ENCODE results near the gene C11orf91. TPM values are rescaled to one million over a fixed set of nuclear protein-coding genes. Genes with fewer than 3 reads are reported as not detected.

C11orf91 gene
- total and polyA plus RNA-seq, 4 donors = not detected

DNA sequence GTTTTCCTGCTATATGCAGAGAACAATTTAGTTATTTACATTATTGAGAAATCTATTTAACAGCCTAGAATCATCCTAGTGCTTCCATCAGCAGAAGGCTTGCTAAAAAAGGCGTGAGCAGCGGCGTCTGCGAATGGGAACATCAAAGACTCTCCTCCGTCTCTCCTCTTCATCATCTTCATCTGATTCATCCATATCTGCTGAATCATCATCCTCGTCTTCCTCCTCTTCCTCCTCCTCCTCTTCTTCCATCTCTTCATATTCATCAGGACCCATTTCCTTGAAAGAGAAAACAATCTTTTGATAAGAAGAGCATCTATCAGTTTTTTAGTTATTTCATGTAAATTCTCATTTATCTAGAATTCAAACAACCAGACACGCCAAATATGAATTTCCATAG, 41.2 kb upstream of the C11orf91 start:
- Histone ChIP-seq H3K4me3 (ENCODE audit: low read depth in 1 of 3, low read length in 3 of 3) (no peak overlapping the region), H3K36me3 (ENCODE audit: control insufficient read depth in 4 of 4, insufficient read depth in 3 of 4, low read depth in 1 of 4, low read length in 3 of 4) (peaks cover 0 to 9% (median 6%) of the 10 kb centered on the region in 4 donors), H3K27me3 (ENCODE audit: control insufficient read depth in 4 of 4, insufficient read depth in 4 of 4, low read length in 3 of 4) (no peaks in the 10 kb centered on the region), H3K9ac (ENCODE audit: low read depth in 1 of 2, low read length in 2 of 2) (no peak overlapping the region), H3K4me1 (ENCODE audit: control insufficient read depth in 4 of 4, insufficient read depth in 4 of 4, low read length in 3 of 4) (peaks cover 0 to 17% (median 7%) of the 10 kb centered on the region in 4 donors), H3K9me3 (ENCODE audit: control insufficient read depth in 4 of 4, low read length in 3 of 4) (no peaks in the 10 kb centered on the region), H3K27ac (ENCODE audit: low read depth in 1 of 2, low read length in 2 of 2) (no peak overlapping the region)
- DNase-seq (ENCODE audit: low spot score) = no peak
- WGBS = 91% methylated on average over 7 of the region's 7 CpGs
- TF ChIP-seq NR2F2 (IDR thresholded peaks at IDR 0.05) = no peak
- TF ChIP-seq GABPA (IDR thresholded peaks at IDR 0.05 in 1 of 2, conservative IDR thresholded peaks at IDR 0.05 in 1 of 2) = no peak
- TF ChIP-seq RXRA (IDR thresholded peaks at IDR 0.05) = no peak
- TF ChIP-seq HNF4A (conservative IDR thresholded peaks at IDR 0.05) = no peak
- no peak for TF ChIP-seq RAD21 (IDR thresholded peaks at IDR 0.05)
- TF ChIP-seq JUND (IDR thresholded peaks at IDR 0.05) = no peak
- TF ChIP-seq, protein P1, sequence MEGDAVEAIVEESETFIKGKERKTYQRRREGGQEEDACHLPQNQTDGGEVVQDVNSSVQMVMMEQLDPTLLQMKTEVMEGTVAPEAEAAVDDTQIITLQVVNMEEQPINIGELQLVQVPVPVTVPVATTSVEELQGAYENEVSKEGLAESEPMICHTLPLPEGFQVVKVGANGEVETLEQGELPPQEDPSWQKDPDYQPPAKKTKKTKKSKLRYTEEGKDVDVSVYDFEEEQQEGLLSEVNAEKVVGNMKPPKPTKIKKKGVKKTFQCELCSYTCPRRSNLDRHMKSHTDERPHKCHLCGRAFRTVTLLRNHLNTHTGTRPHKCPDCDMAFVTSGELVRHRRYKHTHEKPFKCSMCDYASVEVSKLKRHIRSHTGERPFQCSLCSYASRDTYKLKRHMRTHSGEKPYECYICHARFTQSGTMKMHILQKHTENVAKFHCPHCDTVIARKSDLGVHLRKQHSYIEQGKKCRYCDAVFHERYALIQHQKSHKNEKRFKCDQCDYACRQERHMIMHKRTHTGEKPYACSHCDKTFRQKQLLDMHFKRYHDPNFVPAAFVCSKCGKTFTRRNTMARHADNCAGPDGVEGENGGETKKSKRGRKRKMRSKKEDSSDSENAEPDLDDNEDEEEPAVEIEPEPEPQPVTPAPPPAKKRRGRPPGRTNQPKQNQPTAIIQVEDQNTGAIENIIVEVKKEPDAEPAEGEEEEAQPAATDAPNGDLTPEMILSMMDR (IDR thresholded peaks at IDR 0.05; ENCODE audit: low read depth, low read length, missing input control) = no peak
- TF ChIP-seq, protein P2, sequence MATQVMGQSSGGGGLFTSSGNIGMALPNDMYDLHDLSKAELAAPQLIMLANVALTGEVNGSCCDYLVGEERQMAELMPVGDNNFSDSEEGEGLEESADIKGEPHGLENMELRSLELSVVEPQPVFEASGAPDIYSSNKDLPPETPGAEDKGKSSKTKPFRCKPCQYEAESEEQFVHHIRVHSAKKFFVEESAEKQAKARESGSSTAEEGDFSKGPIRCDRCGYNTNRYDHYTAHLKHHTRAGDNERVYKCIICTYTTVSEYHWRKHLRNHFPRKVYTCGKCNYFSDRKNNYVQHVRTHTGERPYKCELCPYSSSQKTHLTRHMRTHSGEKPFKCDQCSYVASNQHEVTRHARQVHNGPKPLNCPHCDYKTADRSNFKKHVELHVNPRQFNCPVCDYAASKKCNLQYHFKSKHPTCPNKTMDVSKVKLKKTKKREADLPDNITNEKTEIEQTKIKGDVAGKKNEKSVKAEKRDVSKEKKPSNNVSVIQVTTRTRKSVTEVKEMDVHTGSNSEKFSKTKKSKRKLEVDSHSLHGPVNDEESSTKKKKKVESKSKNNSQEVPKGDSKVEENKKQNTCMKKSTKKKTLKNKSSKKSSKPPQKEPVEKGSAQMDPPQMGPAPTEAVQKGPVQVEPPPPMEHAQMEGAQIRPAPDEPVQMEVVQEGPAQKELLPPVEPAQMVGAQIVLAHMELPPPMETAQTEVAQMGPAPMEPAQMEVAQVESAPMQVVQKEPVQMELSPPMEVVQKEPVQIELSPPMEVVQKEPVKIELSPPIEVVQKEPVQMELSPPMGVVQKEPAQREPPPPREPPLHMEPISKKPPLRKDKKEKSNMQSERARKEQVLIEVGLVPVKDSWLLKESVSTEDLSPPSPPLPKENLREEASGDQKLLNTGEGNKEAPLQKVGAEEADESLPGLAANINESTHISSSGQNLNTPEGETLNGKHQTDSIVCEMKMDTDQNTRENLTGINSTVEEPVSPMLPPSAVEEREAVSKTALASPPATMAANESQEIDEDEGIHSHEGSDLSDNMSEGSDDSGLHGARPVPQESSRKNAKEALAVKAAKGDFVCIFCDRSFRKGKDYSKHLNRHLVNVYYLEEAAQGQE (IDR thresholded peaks at IDR 0.05) = no peak

DNA sequence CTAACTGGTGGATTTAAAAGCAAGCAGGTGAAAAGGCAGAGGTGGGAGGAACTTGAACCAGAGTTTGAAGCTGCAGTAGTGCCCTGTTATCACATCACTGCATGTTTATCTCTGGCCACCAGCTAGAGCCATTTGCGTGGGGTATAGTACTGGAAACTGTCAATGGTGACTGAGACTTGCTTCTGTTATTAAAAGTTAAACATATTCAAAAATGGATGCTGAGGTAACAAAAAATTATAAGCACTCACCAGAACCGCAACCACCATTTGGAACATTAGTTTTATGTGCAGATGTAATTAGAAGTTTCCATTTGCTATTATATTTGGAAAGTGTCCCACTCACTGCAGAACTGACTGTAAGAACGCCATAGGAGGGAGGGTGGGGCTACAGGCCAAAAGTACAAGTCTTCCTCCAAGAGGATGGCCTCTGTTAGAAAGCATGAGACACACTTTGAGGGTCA, 36.8 kb upstream of the C11orf91 start:
- H3K9ac ChIP-seq (ENCODE audit: low read depth in 1 of 2, low read length in 2 of 2) = peak overlapping the region in 1 of 2 donors; percentile 21
- no peak for TF ChIP-seq JUND (IDR thresholded peaks at IDR 0.05)
- TF ChIP-seq HNF4G (IDR thresholded peaks at IDR 0.05) = no peak
- no peak for TF ChIP-seq FOXA1 (IDR thresholded peaks at IDR 0.05)
- H3K4me1 ChIP-seq (ENCODE audit: control insufficient read depth in 4 of 4, insufficient read depth in 4 of 4, low read length in 3 of 4) = peaks cover 0 to 21% (median 10%) of the 10 kb centered on the region in 4 donors
- no peaks in the 10 kb centered on the region for H3K9me3 ChIP-seq (ENCODE audit: control insufficient read depth in 4 of 4, low read length in 3 of 4)
- peak overlapping the region; percentile 94 for H3K27ac ChIP-seq (ENCODE audit: low read depth in 1 of 2, low read length in 2 of 2)
- no peaks in the 10 kb centered on the region for H3K36me3 ChIP-seq (ENCODE audit: control insufficient read depth in 4 of 4, insufficient read depth in 3 of 4, low read depth in 1 of 4, low read length in 3 of 4)
- H3K27me3 ChIP-seq (ENCODE audit: control insufficient read depth in 4 of 4, insufficient read depth in 4 of 4, low read length in 3 of 4) = no peaks in the 10 kb centered on the region
- WGBS = 76% methylated on average over 3 of the region's 3 CpGs
- H3K4me3 ChIP-seq (ENCODE audit: low read depth in 1 of 3, low read length in 3 of 3) = no peak overlapping the region
- DNase-seq (ENCODE audit: low spot score) = no peak

DNA sequence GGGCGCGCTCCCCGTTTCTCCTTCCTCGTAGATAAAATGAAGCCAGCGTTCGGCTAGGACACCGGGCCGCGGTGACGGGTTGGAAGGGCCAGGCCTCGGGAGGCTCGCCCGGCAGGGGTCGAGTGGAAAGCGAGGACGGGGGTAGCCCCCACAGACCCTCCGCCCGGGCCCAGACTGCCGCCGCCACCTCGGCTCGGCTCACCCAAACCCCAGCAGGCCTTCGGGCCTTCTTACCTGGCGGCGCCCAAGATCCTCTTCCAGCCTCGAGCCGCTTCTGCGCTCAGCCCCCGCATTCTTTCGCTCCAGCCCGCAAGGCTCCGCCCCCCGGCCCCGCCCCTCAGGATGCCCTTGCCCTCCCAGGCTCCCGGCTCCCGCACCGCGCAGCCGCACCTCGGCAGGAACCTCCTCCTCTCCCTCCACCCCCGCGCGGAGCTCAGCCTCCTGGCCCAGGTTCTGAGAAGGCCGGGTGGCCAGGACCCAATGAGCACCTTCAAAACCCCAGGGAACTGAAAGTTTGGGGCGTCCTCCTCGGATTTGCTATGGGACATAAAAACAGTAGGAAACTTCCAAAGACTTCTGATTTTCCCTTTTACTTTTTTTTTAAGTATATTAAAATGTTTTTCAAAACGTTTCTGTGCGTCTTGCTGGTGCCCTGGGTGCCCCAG, 35.7 kb upstream of the C11orf91 start, which contains the start of gene CD59:
CD59 (minus strand) TSS at position 276 of the 665 bp plus-strand sequence. CDS start 13,978 bp downstream, outside the sequence.
- Histone ChIP-seq H3K4me3 (ENCODE audit: low read depth in 1 of 3, low read length in 3 of 3) (peak within 1 kb of the TSS; percentile 57 to 95 (median 77)), H3K27me3 (ENCODE audit: control insufficient read depth in 4 of 4, insufficient read depth in 4 of 4, low read length in 3 of 4) (no peaks in the 10 kb centered on the region), H3K4me1 (ENCODE audit: control insufficient read depth in 4 of 4, insufficient read depth in 4 of 4, low read length in 3 of 4) (peaks cover 0 to 27% (median 10%) of the 10 kb centered on the region in 4 donors), H3K9me3 (ENCODE audit: control insufficient read depth in 4 of 4, low read length in 3 of 4) (no peaks in the 10 kb centered on the region), H3K27ac (ENCODE audit: low read depth in 1 of 2, low read length in 2 of 2) (peak within 1 kb of the TSS; percentile 94), H3K9ac (ENCODE audit: low read depth in 1 of 2, low read length in 2 of 2) (peak within 1 kb of the TSS; percentile 60 to 64), H3K36me3 (ENCODE audit: control insufficient read depth in 4 of 4, insufficient read depth in 3 of 4, low read depth in 1 of 4, low read length in 3 of 4) (no peaks in the 10 kb centered on the region)
- peak; percentile 99 for DNase-seq (ENCODE audit: low spot score)
- peak; percentile 15 for TF ChIP-seq NR2F2 (IDR thresholded peaks at IDR 0.05)
- peak in 1 of 2 donors; percentile 2 for TF ChIP-seq RXRA (IDR thresholded peaks at IDR 0.05)
- TF ChIP-seq TAF1 (conservative IDR thresholded peaks at IDR 0.05) = peak; percentile 53
- peak; percentile 64 for TF ChIP-seq SP1 (IDR thresholded peaks at IDR 0.05)
- TF ChIP-seq, protein P2 (IDR thresholded peaks at IDR 0.05) = peak; percentile 66
- TF ChIP-seq JUND (IDR thresholded peaks at IDR 0.05) = peak; percentile 7 to 36
- peak; percentile 94 to 98 for TF ChIP-seq EGR1 (IDR thresholded peaks at IDR 0.05; ENCODE audit: low read depth in 2 of 2)
- TF ChIP-seq FOXA1 (IDR thresholded peaks at IDR 0.05) = peak; percentile 18
- TF ChIP-seq YY1 (IDR thresholded peaks at IDR 0.05) = no peak
- TF ChIP-seq RAD21 (IDR thresholded peaks at IDR 0.05) = peak; percentile 14 to 15
- TF ChIP-seq, protein P3, sequence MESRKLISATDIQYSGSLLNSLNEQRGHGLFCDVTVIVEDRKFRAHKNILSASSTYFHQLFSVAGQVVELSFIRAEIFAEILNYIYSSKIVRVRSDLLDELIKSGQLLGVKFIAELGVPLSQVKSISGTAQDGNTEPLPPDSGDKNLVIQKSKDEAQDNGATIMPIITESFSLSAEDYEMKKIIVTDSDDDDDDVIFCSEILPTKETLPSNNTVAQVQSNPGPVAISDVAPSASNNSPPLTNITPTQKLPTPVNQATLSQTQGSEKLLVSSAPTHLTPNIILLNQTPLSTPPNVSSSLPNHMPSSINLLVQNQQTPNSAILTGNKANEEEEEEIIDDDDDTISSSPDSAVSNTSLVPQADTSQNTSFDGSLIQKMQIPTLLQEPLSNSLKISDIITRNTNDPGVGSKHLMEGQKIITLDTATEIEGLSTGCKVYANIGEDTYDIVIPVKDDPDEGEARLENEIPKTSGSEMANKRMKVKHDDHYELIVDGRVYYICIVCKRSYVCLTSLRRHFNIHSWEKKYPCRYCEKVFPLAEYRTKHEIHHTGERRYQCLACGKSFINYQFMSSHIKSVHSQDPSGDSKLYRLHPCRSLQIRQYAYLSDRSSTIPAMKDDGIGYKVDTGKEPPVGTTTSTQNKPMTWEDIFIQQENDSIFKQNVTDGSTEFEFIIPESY (IDR thresholded peaks at IDR 0.05) = no peak
- TF ChIP-seq HNF4G (IDR thresholded peaks at IDR 0.05) = no peak
- peak in 1 of 2 donors; percentile 19 for TF ChIP-seq HNF4A (conservative IDR thresholded peaks at IDR 0.05)
- 1% methylated on average over 48 of the region's 48 CpGs for WGBS

Measured in liver (tissue), 9 donors.